Thoracic aorta (tissue), 2 donors: ENCODE results near the gene PVALB. TPM values are rescaled to one million over a fixed set of nuclear protein-coding genes. Genes with fewer than 3 reads are reported as not detected.

Source experiments
- ATAC-seq: fragments of 150-250 bp; one replicate; pipeline ENCODE4 v1.8.0; 2017; ENCODE audit warnings: low read depth; ENCODE audit not compliant: insufficient number of reproducible peaks, low FRiP score
- DNase-seq: peaks from one replicate; pipeline ENCODE4 v3.0.0-alpha.2; 2020; ENCODE audit warnings: low spot score
- H3K27ac ChIP-seq, 2 donors: fragments of 200-600 bp; sonication (generic); 1 replicate in 1 of 2; 2 replicates in 1 of 2; pipeline ENCODE4 v1.5.1; 2016; ENCODE audit warnings: mild to moderate bottlenecking in 2 of 2, moderate library complexity in 2 of 2
- H3K27me3 ChIP-seq: fragments of 200-600 bp; sonication (generic); replicated peaks from 2 replicates; pipeline ENCODE4 v1.6.0; 2016; ENCODE audit warnings: mild to moderate bottlenecking; ENCODE audit not compliant: insufficient read depth
- H3K36me3 ChIP-seq: fragments of 200-600 bp; sonication (generic); one replicate; pipeline ENCODE4 v1.5.1; 2016
- H3K4me1 ChIP-seq, 2 donors: fragments of 200-600 bp; sonication (generic); 1 replicate in 1 of 2; 2 replicates in 1 of 2; pipeline versions ENCODE4 v1.5.1 to v1.6.0; 2016; ENCODE audit warnings: low read depth in 2 of 2, mild to moderate bottlenecking in 1 of 2; ENCODE audit not compliant: control insufficient read depth in 1 of 2
- H3K4me3 ChIP-seq: fragments of 200-600 bp; sonication (generic); 2 replicates; pipeline ENCODE4 v1.5.1; 2016; ENCODE audit warnings: mild to moderate bottlenecking
- H3K9me3 ChIP-seq: fragments of 200-600 bp; sonication (generic); 2 replicates; pipeline ENCODE4 v1.5.1; 2016
- total RNA-seq, 2 donors: library from RNA; depleted of rRNA; stranded (reverse); fragments of >200 nt; gene quantifications; one replicate each; pipeline versions ENCODE4 v1.1.0 to v1.2.3, GENCODE V29; 2016
- TF ChIP-seq, protein P1 (sequence below): fragments of 200-600 bp; sonication (generic); IDR thresholded peaks from one replicate; pipeline ENCODE4 v1.5.1; 2019; ENCODE audit warnings: antibody characterized with exemption

The PVALB gene
- total RNA-seq, 2 donors from 2014 or later: not detected

DNA sequence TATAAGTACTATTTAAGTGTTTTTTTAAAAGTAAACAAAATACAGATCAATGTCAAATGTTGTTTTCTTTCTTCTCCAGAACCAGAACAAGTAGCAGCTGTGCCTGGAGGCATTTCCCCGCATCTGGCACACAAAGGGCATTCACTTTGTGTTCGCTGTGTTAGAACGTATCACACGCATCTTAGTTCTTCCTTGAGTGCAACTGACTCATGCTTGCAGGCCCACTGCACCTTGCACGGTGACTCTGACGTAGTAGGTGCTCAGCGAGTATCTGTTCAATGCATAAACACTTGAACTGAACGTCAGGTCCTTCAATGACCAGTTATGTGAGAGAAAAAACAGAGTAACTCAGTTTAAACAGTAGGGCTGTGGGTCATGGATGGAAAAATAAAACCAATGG is 44.4 kb downstream of the PVALB start:
- H3K9me3 ChIP-seq: no peaks in the 10 kb centered on the region
- H3K36me3 ChIP-seq: peaks cover 1% of the 10 kb centered on the region
- no peak overlapping the region for H3K4me3 ChIP-seq
- no peak for ATAC-seq
- H3K27ac ChIP-seq: no peak overlapping the region
- no peak for DNase-seq
- TF ChIP-seq, protein P1, sequence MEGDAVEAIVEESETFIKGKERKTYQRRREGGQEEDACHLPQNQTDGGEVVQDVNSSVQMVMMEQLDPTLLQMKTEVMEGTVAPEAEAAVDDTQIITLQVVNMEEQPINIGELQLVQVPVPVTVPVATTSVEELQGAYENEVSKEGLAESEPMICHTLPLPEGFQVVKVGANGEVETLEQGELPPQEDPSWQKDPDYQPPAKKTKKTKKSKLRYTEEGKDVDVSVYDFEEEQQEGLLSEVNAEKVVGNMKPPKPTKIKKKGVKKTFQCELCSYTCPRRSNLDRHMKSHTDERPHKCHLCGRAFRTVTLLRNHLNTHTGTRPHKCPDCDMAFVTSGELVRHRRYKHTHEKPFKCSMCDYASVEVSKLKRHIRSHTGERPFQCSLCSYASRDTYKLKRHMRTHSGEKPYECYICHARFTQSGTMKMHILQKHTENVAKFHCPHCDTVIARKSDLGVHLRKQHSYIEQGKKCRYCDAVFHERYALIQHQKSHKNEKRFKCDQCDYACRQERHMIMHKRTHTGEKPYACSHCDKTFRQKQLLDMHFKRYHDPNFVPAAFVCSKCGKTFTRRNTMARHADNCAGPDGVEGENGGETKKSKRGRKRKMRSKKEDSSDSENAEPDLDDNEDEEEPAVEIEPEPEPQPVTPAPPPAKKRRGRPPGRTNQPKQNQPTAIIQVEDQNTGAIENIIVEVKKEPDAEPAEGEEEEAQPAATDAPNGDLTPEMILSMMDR: no peak
- no peaks in the 10 kb centered on the region for H3K27me3 ChIP-seq
- peaks cover 7 to 8% of the 10 kb centered on the region in 2 donors for H3K4me1 ChIP-seq

DNA sequence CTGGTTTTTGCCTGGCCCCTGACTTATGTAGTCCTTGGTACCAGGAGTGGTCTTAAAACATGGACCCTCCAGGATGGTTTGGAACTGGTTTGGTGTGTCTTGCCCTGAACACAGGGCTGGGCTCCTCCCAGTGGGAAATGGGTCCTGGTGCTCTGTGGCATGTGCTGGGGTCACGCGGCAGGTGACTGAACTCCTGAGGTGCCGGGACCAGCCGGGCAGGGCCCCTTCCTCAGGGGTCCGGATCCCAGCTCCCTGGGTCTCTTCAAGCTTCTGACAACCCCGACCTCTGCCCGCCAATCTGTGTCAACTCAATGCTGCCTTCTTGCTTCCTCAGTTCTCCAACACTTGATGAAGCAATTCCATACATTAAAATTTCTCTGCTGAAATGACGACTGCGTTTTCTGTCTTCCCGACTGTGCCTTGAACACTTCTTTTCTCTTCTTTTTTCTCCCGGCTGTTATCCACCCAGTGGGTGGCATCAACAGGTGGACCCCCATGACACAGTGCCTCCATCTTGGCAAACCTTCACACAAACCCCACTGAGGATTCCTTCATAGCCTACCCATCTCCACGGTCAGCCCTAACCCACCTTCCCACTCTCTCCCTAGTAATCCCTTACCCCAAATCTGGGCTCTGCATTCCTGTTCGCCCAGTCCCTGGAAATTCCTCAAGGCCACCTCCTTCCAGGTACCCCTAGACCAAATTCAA is 45.3 kb downstream of the PVALB start:
- DNase-seq (no peak), ATAC-seq (no peak)
- peaks cover 5 to 7% of the 10 kb centered on the region in 2 donors for H3K4me1 ChIP-seq
- H3K36me3 ChIP-seq: peaks cover 2% of the 10 kb centered on the region
- TF ChIP-seq, protein P1: no peak
- no peaks in the 10 kb centered on the region for H3K9me3 ChIP-seq
- H3K27me3 ChIP-seq: no peaks in the 10 kb centered on the region
- H3K4me3 ChIP-seq: no peak overlapping the region
- no peak overlapping the region for H3K27ac ChIP-seq

DNA sequence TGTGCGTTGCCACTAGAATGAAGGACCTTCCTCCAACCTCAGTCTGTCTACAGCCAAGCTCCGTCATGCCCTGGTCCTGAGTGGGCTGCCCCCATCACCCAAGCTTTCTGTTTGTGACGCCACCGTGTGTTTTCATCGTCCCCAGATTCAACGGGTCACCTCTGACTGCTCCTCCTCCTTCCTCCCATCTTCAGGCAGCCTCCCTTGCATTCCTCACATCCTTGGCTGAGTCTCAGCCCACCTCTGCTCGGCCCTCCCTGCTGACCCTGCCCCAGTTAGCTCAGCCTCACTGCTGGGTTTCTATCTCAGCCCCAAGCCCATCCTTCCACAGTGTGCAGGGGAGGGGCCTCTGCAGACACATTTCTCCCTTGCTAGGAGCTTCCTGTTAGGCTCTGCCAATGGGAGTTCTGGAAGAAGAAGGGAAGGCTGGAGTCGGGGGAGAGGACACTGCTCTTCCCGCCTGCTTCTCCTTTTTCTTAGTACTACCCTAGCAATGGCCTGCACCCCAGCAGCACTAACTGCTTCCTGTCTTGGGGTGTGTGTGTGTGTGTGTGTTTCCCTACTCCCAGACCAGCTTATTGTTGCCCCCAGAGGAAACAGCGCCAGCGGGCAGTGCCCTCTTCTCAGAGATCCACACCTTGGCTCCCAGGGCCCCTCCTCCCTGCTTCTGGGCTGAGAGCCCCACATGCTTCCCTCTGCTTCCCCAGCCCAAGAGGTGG is 46.2 kb downstream of the PVALB start:
- Histone ChIP-seq H3K27me3 (no peaks in the 10 kb centered on the region), H3K27ac (no peak overlapping the region), H3K36me3 (peaks cover 2% of the 10 kb centered on the region), H3K4me1 (peaks cover 5 to 7% of the 10 kb centered on the region in 2 donors), H3K9me3 (no peaks in the 10 kb centered on the region), H3K4me3 (no peak overlapping the region)
- TF ChIP-seq, protein P1: no peak
- no peak for ATAC-seq
- no peak for DNase-seq

DNA sequence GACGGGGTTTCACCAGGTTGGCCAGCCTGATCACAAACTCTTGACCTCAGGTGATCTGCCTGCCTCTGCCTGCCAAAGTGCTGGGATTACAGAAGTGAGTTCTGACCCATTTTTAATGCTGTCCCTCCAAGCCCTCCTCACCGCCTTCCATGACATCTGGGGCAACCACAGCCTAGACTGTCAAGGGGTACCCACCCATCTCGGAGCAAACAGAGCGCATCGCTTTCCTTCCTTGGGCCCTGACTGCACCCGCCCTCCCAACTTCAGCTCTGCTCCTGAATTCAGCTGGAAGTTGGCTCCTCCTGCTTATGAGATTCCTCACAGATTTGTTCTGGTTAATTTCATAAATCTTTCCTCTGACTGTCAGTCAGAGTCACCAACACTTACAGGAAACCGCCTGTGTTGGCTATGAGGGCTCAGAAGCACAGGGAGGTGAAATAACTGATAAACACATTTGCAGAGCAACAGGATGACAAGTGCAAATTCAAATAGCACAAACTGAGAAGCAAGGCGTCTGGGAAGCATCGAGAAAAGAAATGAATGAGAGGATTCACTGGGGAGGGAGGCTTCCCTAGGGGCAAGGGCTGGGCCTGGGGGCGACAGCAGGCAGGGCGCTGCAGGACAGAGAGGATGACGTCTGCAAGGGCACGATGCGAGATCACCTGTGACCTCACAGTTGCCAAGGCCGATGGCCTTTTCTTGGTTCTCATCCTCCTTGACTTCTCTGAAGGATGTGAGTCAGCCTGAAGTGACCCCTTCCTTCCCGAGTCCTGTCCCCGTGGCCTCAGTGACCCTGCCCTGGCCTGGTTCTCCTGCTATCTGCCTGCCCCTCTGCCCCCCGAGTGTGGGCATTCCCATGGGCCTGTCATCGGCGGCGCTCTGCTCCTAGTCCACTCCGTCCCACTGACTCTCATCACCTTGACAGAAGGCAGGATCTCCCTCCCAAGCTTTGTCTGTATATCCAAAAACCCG is 47.0 kb downstream of the PVALB start:
- DNase-seq (no peak), ATAC-seq (no peak)
- TF ChIP-seq, protein P1: no peak
- Histone ChIP-seq H3K4me3 (no peak overlapping the region), H3K27ac (no peak overlapping the region), H3K27me3 (no peaks in the 10 kb centered on the region), H3K4me1 (peaks cover 0 to under 1% of the 10 kb centered on the region in 2 donors), H3K9me3 (no peaks in the 10 kb centered on the region), H3K36me3 (peaks cover 2% of the 10 kb centered on the region)
